HepG2 (cell line): ENCODE data around the gene SLCO3A1.

ENCODE experiments used
- PITX1 ChIP-seq: sonication (generic); formaldehyde crosslinking; IDR thresholded peaks from 2 replicates; pipeline ENCODE4 v1.5.1; 2020; ENCODE audit warnings: mild to moderate bottlenecking, missing genetic modification reagents
- ZNF274 ChIP-seq: sonication (generic); formaldehyde crosslinking; IDR thresholded peaks from 2 replicates; pipeline ENCODE4 v1.5.1; 2020; ENCODE audit warnings: mild to moderate bottlenecking, missing genetic modification reagents
- TF ChIP-seq, protein P1 (sequence below): sonication (generic); formaldehyde crosslinking; IDR thresholded peaks from 2 replicates; pipeline ENCODE4 v1.8.0; 2022; ENCODE audit warnings: missing genetic modification reagents, mild to moderate bottlenecking, borderline replicate concordance
- TF ChIP-seq, protein P2 (sequence below): sonication (generic); formaldehyde crosslinking; IDR thresholded peaks from 2 replicates; pipeline ENCODE4 v1.4.0; 2020; ENCODE audit warnings: missing genetic modification reagents
- TF ChIP-seq, protein P3 (sequence below): sonication (generic); formaldehyde crosslinking; IDR thresholded peaks from 2 replicates; pipeline ENCODE4 v1.5.0; 2020; ENCODE audit warnings: mild to moderate bottlenecking, missing genetic modification reagents, moderate library complexity

DNA sequence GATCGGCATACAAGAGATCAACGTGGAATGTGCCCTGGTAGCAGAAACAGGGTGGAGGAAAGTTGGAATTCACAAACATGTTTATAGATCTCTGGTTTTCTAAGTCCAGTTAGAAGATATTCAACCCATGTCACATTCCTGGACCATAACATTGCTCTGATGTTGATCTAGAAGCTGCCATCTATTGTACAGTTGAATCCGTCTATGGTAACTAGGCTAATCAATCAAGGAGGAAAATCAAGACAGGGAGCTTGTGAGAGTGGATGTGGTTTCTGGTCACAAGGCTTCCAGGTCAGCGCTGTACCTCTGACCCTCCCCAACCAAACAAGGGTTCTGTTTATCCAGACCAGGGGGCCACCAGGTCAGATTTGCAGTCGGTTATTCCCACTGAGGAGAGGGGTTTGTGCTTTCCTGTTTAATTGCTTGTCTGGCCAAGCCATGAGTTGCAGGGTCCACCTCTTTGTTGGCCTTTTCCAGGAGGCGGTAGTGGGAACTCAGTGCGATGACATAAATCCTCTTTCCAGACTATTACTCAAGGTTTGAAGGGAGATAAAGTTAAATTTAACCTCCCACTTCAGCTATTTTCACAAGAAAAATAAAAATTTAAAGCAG lies 130.3 kb downstream of the SLCO3A1 start:
- TF ChIP-seq, protein P1, sequence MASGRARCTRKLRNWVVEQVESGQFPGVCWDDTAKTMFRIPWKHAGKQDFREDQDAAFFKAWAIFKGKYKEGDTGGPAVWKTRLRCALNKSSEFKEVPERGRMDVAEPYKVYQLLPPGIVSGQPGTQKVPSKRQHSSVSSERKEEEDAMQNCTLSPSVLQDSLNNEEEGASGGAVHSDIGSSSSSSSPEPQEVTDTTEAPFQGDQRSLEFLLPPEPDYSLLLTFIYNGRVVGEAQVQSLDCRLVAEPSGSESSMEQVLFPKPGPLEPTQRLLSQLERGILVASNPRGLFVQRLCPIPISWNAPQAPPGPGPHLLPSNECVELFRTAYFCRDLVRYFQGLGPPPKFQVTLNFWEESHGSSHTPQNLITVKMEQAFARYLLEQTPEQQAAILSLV (CRISPR knock-in tag): no peak
- TF ChIP-seq ZNF274 (no peak), PITX1 (CRISPR knock-in tag) (no peak)
- TF ChIP-seq, protein P2, sequence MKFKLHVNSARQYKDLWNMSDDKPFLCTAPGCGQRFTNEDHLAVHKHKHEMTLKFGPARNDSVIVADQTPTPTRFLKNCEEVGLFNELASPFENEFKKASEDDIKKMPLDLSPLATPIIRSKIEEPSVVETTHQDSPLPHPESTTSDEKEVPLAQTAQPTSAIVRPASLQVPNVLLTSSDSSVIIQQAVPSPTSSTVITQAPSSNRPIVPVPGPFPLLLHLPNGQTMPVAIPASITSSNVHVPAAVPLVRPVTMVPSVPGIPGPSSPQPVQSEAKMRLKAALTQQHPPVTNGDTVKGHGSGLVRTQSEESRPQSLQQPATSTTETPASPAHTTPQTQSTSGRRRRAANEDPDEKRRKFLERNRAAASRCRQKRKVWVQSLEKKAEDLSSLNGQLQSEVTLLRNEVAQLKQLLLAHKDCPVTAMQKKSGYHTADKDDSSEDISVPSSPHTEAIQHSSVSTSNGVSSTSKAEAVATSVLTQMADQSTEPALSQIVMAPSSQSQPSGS (CRISPR knock-in tag): no peak
- TF ChIP-seq, protein P3, sequence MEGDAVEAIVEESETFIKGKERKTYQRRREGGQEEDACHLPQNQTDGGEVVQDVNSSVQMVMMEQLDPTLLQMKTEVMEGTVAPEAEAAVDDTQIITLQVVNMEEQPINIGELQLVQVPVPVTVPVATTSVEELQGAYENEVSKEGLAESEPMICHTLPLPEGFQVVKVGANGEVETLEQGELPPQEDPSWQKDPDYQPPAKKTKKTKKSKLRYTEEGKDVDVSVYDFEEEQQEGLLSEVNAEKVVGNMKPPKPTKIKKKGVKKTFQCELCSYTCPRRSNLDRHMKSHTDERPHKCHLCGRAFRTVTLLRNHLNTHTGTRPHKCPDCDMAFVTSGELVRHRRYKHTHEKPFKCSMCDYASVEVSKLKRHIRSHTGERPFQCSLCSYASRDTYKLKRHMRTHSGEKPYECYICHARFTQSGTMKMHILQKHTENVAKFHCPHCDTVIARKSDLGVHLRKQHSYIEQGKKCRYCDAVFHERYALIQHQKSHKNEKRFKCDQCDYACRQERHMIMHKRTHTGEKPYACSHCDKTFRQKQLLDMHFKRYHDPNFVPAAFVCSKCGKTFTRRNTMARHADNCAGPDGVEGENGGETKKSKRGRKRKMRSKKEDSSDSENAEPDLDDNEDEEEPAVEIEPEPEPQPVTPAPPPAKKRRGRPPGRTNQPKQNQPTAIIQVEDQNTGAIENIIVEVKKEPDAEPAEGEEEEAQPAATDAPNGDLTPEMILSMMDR (CRISPR knock-in tag): no peak
